Effector memory CD4-positive, alpha-beta T cell (primary cell): ENCODE data around the gene CFI.

Experiments
- DNase-seq, 3 donors: peaks; one replicate each; pipeline ENCODE4 v3.0.0-alpha.2; 2020
- H3K27ac ChIP-seq: 2 replicates; pipeline ENCODE4 v1.7.0; 2013; ENCODE audit warnings: mild to moderate bottlenecking, low read length, moderate library complexity; ENCODE audit not compliant: insufficient read depth, poor library complexity, severe bottlenecking
- H3K27me3 ChIP-seq: replicated peaks from 2 replicates; pipeline ENCODE4 v1.7.0; 2013; ENCODE audit warnings: mild to moderate bottlenecking, low read length; ENCODE audit not compliant: insufficient read depth, control insufficient read depth, poor library complexity, severe bottlenecking
- H3K36me3 ChIP-seq: 2 replicates; pipeline ENCODE4 v1.7.0; 2013; ENCODE audit warnings: mild to moderate bottlenecking, low read length, moderate library complexity; ENCODE audit not compliant: control insufficient read depth, insufficient read depth
- H3K4me1 ChIP-seq: 2 replicates; pipeline ENCODE4 v1.7.0; 2013; ENCODE audit warnings: low read length, mild to moderate bottlenecking; ENCODE audit not compliant: control insufficient read depth, insufficient read depth, poor library complexity, severe bottlenecking
- H3K4me3 ChIP-seq: 2 replicates; pipeline ENCODE4 v1.7.0; 2013; ENCODE audit warnings: low read length, low read depth, mild to moderate bottlenecking; ENCODE audit not compliant: insufficient read depth, poor library complexity, severe bottlenecking
- H3K9me3 ChIP-seq: 2 replicates; pipeline ENCODE4 v1.7.0; 2013; ENCODE audit warnings: mild to moderate bottlenecking, low read length, moderate library complexity; ENCODE audit not compliant: control insufficient read depth

CFI gene

DNA sequence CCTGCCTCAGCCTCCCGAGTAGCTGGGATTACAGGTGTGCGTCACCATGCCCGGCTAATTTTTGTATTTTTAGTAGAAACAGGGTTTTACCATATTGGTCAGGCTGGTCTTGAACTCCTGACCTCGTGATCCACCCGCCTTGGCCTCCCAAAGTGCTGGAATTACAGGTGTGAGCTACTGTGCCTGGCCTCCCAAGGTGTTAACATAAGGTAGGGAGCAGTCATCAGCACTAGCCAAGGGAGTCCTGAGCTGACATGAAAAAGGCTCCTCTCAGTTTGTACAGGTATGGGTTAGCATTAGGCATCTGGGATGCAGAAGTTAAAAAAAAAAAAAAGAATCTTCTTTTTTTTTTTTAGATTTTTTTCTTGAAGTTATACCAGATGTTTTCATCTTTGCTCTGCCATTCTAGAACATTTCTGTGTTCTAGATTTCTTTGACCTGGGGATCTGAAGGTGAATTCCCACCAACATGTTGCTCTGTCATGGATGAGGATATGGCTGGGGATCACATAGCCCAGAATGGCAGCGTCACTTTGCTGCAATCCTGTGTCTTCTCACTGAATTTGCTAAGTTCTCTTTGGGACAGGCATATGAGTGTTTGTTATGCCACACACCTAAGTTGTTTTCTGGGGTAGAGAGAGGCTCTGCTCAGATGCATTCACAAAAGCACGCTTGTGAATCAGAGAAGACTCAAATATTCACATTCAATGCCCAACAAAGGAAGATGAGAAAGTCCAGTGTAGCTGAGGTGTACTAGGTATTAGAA is 47.5 kb downstream of the CFI start:
- no peak overlapping the region for H3K4me3 ChIP-seq
- no peak overlapping the region for H3K27ac ChIP-seq
- no peaks in the 10 kb centered on the region for H3K4me1 ChIP-seq
- H3K36me3 ChIP-seq = no peaks in the 10 kb centered on the region
- H3K9me3 ChIP-seq = no peaks in the 10 kb centered on the region
- no peak for DNase-seq
- no peaks in the 10 kb centered on the region for H3K27me3 ChIP-seq

DNA sequence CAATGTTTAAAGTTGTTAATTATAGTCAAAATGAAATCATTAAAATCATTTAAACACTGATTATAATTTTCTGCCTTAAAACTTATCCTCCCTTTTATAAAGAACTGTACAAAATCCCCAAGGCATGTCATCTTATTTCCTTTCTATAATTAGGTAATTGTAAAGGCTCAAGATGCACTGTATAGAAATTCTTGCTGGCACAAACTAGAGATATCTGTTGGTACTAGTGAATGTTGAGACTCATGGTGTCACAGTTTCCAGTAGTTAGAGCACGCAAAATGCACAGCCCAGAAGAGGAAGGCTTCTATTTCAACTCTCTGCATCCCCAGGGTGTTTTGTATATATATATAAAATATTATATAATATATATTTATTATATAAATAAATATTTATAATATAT is 49.3 kb downstream of the CFI start:
- no peak for DNase-seq
- Histone ChIP-seq H3K27me3 (no peaks in the 10 kb centered on the region), H3K9me3 (no peaks in the 10 kb centered on the region), H3K36me3 (no peaks in the 10 kb centered on the region), H3K27ac (no peak overlapping the region), H3K4me3 (no peak overlapping the region), H3K4me1 (no peaks in the 10 kb centered on the region)

DNA sequence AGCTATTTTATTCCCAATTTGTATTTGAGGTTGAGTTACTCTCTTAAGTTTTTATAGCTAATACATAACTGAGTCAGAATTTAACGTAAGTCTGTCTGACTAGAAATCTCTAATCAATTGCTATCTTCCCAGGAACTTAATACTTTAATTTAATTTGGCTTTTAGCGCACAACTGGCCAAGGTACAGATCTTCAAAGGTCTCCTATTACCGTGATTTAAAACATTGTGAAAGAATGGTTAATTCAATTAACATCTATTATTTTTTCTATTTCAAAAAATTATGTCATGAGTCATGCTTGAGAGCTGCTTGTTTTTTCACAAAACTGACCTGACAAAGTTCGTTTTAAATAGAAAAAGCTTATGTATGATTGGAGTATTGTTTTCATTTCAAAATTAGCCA is 49.9 kb downstream of the CFI start:
- no peaks in the 10 kb centered on the region for H3K36me3 ChIP-seq
- H3K4me1 ChIP-seq = no peaks in the 10 kb centered on the region
- H3K27ac ChIP-seq = no peak overlapping the region
- H3K9me3 ChIP-seq = no peaks in the 10 kb centered on the region
- H3K4me3 ChIP-seq = no peak overlapping the region
- no peak for DNase-seq
- H3K27me3 ChIP-seq = no peaks in the 10 kb centered on the region

DNA sequence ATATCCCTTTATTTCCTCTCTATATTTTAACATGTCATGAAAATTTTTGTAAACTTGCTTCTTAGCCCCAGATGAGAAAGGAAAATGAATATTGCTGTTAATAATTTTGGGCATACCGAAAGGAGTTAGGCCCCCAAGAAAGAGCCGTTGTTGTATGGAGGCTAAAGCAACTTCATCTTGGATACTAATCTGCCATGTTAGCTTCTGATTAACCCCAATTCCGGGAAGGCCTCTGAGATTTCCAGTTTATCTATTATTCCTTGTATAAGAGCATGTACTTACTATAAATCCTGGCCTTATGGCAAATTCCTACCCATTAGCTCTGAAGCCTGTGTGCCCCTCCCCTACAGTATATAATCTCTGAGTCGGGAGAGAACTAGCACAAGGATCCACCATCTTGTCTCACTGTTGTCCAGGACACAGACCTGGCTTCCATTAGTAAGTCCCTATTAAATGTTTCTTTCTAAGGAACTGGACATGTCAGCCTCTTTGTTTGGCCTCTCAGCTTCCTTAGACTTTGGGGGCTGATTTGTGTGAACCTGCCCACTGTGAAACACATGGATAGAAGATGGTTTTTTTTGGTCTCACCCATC is 51.1 kb downstream of the CFI start:
- no peaks in the 10 kb centered on the region for H3K4me1 ChIP-seq
- H3K36me3 ChIP-seq = no peaks in the 10 kb centered on the region
- H3K27ac ChIP-seq = no peak overlapping the region
- H3K9me3 ChIP-seq = no peaks in the 10 kb centered on the region
- DNase-seq = no peak
- H3K27me3 ChIP-seq = no peaks in the 10 kb centered on the region
- H3K4me3 ChIP-seq = no peak overlapping the region

DNA sequence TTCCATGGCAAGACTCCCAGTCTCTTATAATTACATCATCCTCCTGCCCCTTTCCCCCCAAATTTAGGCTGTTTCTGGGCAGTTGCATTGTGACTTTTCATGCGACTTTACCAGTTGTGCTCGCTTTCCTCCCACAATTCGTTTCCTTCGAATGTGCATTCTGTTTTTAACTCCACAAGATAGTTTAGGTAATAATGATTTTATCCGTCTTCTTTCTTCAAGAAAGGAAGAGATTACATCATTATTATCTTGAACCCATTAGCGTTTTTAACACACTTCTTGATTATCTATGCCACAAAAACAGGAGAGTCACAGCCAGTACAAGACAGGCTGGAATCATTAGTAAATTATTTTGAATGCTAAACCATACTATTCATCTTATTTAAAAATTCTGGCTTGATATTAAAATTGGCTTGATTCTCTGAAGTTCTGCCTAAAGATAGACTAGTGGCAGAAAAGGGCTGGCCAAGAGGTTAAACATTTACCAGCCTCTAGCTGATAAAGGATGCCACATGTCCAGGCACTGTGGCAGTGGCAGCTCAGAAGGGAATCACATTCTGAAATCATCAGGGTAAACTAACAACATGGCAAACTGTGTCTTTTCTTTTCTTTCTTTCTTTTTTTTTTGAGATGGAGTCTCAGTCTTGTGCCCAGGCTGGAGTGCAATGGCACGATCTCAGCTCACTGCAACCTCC is 52.3 kb downstream of the CFI start:
- H3K9me3 ChIP-seq = no peaks in the 10 kb centered on the region
- H3K36me3 ChIP-seq = no peaks in the 10 kb centered on the region
- no peak overlapping the region for H3K4me3 ChIP-seq
- no peaks in the 10 kb centered on the region for H3K4me1 ChIP-seq
- no peak overlapping the region for H3K27ac ChIP-seq
- H3K27me3 ChIP-seq = no peaks in the 10 kb centered on the region
- no peak for DNase-seq

DNA sequence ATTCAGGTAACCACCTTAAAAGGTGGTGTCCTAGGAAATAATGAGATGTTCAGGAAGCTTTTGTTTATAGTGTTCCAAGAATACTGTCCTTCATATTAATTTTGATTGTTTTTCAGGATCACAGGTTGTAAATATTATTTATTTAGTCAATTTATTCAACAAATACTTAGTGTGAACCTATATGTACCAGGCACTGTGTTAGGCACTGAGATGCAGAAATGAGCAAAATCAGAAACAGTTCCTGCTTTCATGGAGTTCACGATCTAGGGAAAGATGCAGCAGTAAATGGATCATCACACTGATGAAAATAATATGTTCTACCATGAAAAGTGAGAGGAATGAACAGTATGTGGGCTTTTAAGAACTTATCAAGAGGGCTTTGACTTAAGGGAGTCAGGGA is 53.7 kb downstream of the CFI start:
- H3K4me1 ChIP-seq = no peaks in the 10 kb centered on the region
- H3K27ac ChIP-seq = no peak overlapping the region
- no peaks in the 10 kb centered on the region for H3K36me3 ChIP-seq
- H3K4me3 ChIP-seq = no peak overlapping the region
- H3K27me3 ChIP-seq = no peaks in the 10 kb centered on the region
- DNase-seq = no peak
- H3K9me3 ChIP-seq = no peaks in the 10 kb centered on the region

DNA sequence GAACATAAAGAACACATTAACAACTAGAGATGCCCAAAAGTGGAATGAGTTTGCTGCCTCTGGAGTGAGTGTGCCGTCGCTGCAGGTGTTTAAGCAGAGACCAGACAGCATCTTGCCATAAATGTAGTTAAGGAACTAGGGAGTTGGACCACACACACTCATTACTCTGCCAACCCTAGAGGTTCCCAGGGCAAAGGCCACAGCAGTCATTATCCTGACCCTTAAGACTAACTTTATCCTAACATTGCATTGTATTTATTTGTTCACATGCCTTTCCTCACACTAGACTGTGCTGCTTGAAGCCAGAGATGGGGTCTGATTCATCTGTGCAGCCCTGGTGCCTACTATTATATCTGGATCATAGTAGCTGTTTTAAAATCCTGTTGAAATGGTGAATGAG is 55.1 kb downstream of the CFI start:
- Histone ChIP-seq H3K27ac (no peak overlapping the region), H3K4me3 (no peak overlapping the region), H3K36me3 (no peaks in the 10 kb centered on the region), H3K27me3 (no peaks in the 10 kb centered on the region), H3K4me1 (no peaks in the 10 kb centered on the region), H3K9me3 (no peaks in the 10 kb centered on the region)
- DNase-seq = no peak

DNA sequence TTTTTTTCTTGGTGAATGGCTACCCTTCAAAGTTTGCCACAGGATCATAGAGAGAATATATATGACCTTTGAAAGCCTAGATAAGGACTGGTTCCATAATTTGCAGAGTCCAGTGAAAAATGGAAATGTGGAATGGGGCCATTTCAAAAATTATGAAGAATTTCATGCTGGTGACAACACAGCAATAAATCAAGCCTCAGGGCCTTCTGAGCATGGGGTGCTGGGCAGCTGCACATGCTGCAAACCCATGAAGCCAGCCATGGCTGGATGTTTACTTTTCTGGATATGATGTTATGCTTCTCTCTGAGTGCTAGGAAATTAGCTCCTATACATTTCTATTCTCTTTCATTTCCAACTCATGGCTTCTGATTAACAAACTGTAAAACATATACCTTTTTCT is 56.0 kb downstream of the CFI start:
- H3K27me3 ChIP-seq = no peaks in the 10 kb centered on the region
- no peaks in the 10 kb centered on the region for H3K9me3 ChIP-seq
- H3K27ac ChIP-seq = no peak overlapping the region
- no peak overlapping the region for H3K4me3 ChIP-seq
- no peak for DNase-seq
- H3K36me3 ChIP-seq = no peaks in the 10 kb centered on the region
- H3K4me1 ChIP-seq = no peaks in the 10 kb centered on the region

DNA sequence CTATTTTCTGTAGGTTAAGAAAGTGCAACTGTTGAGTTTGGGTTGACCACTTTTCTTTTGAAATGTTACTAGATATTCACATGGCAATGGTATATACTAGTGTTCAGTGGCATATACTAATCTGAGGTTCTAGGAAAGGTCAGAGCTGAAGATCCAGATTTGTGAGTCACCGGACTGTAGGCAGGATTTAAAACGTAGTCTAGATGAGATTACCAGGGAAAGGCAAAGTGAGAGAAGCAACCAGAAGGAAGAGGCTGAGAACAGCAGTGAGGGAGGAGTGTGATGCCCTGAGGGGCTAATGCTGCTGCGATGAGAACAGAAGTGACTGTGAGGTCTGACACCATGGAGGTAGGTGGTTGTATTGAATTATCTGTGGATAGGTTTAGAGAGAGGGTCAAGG is 62.3 kb downstream of the CFI start:
- Histone ChIP-seq H3K4me1 (no peaks in the 10 kb centered on the region), H3K4me3 (no peak overlapping the region), H3K36me3 (no peaks in the 10 kb centered on the region), H3K27me3 (no peaks in the 10 kb centered on the region), H3K9me3 (no peaks in the 10 kb centered on the region), H3K27ac (no peak overlapping the region)
- no peak for DNase-seq

DNA sequence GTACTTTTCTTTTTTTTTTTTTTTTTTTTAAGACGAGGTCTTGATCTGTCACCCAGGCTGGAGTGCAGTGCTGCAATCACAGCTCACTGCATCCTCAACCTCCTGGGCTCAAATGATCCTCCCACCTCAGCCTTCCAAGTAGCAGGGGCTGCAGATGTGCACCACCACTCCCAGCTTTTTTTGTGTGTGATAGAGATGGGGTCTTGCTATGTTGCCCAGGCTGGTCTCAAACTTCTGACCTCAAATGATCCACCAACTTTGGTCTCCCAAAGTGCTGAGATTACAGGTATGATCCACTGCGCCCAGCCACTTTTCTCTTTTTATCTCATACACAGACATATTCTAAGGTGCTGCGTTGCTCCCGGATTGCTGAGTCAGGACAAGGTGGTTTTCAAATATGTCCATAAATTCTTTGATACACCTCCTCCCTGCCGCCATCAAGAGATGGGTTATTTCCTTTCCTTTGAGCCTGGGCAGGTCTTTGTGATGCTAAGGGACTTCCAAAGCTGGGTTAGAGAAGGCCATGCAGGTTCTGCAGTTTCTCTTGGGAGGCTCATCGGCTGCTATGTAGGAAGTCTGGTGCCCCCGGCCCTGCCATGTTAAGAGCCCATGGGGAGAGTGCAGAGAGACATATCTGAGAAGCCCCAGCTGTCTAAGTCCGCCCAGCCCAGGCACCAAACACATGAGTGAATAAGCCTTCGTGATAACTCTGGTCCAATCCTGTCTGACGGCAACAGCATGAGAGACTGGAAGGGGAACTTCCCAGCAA is 63.5 kb downstream of the CFI start:
- no peak for DNase-seq

More for the DNA sequence above, 63.5 kb downstream of the CFI start:
- no peak overlapping the region for H3K4me3 ChIP-seq
- no peaks in the 10 kb centered on the region for H3K9me3 ChIP-seq
- H3K36me3 ChIP-seq = no peaks in the 10 kb centered on the region
- no peaks in the 10 kb centered on the region for H3K27me3 ChIP-seq
- H3K27ac ChIP-seq = no peak overlapping the region
- H3K4me1 ChIP-seq = no peaks in the 10 kb centered on the region
